GM19372 (cell line): ENCODE data around the gene FZD4.
A peak's percentile ranks its signal among the peaks of the same experiment; 100 is the strongest.
"Not testable (repeated sequence)": the region's sequence is repeated elsewhere in the genome, so short reads cannot be mapped to it uniquely, and the experiment has no call there.

Experiments
- ATAC-seq: cut with Tn5 transposase; IDR thresholded peaks from one replicate; pipeline ENCODE4 v1.9.1; 2021; ENCODE audit warnings: mild to moderate bottlenecking, low read depth, moderate library complexity; ENCODE audit not compliant: unreplicated experiment

FZD4 gene

DNA sequence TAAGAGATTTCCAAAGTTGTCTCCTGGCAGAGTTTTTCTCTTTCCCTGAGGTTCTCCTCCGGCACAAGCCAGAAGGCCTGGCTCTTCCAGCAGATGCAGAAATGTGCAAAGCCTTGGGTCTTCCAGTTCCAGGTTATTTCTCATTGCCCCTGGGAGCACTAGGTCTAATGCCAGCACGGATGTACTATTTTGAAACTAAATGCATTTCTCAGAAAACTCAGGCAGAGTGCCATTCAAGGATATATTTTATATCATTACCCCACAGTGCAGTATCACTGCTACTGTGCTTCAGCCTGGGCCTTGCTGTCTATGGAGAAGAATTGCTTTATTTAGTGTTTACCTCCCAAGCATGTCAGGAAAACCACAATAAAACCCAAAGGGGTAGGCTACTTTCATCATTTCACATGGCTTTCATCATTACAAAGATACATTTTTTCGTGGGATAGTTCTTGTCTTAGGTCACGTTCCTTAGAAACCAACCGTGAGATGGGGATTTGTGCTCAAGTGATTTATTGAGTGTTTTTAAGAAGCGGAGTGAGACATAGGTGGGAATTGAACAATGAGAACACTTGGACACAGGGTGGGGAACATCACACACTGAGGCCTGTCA, 22.4 kb upstream of the FZD4 start:
- ATAC-seq: no peak

DNA sequence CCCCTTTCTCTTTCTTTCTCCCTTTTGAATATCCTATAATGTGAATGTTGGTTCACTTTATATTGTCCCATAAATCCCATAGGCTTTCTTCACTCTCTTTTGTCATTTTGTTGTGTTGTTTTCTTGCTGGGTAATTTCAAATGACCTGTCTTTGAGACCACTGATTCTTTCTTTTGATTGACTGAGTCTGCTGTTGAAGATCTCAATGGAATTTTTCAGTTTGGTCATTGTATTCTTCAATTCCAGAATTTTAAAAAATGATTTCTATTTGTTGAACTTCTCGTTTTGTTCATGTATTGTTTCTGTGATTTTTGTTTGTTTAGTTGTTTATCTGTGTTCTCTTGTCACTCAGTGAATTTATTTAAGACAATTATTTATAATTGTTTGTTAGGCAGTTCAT, 17.5 kb upstream of the FZD4 start:
- no peak for ATAC-seq

DNA sequence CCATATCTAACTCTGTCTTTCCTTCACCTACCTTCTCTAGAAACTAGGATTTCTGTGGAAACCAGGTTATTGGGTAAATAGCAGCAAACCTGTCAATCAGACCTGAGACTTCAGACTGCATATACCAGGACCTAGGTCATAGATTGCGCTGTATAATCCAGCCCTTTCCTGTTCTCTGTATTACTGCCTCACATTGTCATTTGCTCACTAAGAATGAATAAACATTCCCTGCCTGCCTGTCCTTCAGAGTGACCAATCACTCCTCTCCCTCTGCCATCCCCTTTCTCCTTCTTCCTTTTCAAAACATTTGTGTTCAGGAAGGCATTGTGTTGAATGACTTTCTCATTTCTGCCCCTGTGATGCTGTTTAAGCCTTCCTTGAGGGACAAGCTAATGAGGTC, 14.1 kb upstream of the FZD4 start:
- no peak for ATAC-seq

DNA sequence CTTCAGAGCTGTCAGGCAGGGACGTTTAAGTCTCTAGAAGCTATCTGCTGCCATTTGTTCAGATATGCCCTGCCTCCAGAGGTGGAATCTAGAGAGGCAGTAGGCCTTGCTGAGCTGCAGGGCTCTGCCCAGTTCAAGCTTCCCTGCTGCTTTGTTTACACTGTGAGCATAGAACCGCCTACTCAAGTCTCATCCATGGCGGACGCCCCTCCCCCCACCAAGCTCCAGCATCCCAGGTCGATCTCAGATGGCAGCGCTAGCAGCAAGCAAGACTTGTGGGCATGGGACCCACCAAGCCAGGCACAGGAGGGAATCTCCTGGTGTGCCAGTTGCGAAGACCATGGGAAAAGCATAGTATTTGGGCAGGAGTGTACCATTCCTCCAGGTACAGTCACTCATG, 12.4 kb upstream of the FZD4 start:
- not testable (repeated sequence) for ATAC-seq

DNA sequence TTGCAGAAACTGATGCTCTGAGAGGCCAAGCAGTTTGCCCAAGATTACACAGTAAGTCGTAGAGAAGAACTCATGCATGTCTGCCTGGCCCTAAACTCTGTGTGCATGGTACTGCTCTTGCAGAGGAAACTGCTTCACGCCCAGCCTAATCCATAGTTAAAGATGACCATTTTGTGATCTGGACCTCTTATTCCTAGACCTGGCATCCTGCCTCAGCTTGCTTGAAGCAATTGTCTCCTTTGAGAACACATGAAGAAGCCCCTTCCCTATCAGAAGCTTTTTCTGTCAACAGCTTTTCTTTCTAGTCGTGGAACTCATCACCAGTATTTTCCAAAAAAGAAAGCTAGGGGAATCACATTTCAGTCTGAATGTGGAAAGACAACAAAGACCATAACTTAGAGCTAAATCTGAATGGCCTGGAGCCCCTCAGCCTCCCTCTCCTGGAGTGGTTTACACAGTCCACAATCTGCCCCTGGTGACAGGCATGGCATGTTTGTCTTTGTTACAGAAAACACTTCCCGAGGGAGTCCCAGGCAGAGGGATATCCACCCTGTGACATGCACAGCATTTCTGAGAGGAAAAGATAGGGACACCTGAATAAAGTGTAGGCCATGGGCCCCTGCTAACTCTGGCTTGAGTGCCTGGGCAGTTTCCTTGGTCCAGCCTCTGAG, 2.9 kb upstream of the FZD4 start:
- ATAC-seq: no peak

DNA sequence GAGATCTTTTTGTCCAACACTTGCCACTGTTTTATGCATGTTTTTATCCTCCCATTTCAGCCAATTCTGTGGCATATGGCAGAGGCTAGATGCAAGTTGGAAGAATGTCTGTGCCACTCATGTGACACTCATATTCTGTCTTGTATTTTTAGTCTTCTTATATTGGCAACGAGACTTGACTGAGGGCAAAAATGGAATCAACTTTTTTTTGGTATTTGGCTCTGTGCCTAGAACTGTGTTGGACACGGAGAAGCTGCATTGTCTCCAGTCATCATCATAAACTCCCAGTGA, 1.7 kb upstream of the FZD4 start:
- ATAC-seq: no peak

DNA sequence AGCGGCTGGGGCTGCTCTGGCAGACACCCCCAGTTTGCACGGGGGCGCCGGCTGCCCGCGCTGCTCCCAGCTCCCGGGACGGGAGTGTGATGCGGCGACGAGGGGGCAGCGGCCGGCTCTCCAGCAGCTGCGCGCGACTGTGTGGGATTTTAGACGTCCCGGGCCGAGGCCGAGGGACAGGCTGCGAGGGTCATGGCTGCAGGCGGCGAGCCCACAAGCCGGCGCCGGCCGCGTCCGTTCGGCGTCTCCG, 159 bp downstream of the FZD4 start:
- ATAC-seq: no peak

DNA sequence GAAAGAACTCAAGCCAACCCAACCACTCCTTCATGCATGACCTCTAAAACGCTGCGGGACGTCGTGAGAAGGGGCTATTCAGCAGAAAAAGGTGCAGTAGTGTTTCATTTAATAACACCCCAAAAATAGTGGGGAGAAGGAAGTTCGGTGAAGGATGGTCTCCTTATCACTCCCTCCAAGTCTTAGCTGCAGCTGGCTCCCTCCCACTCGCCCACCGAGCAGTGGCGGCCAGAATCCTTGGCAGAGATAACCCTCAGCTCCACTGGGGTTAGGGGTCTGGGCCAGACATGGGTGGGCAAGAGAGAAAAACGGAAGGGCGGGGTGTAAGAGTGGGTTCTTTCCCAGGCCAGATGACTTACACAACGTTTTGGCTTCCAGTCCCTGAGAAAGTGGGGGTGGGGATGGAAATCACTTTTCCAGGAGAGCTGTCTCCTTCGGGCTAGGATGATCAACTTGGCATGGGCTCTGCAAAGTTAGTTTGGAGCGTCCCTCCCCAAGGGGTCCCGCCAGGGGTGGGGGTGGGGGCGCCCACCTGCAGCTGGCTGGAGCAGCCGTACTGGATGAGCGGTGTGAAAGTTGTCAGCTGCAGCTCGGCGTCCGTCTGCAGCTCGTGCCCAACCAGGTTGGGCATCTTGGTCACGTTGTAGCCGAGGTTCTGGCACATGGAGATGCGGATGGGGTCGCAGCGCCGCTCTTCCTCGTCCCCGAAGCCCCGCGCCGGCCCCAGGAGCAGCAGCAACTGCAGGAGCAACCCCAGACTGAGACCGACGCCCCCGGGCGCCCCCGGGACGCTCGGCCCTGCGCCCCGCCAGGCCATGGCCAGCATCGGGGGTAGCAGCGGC, 705 bp downstream of the FZD4 start:
- peak; percentile 9 for ATAC-seq

DNA sequence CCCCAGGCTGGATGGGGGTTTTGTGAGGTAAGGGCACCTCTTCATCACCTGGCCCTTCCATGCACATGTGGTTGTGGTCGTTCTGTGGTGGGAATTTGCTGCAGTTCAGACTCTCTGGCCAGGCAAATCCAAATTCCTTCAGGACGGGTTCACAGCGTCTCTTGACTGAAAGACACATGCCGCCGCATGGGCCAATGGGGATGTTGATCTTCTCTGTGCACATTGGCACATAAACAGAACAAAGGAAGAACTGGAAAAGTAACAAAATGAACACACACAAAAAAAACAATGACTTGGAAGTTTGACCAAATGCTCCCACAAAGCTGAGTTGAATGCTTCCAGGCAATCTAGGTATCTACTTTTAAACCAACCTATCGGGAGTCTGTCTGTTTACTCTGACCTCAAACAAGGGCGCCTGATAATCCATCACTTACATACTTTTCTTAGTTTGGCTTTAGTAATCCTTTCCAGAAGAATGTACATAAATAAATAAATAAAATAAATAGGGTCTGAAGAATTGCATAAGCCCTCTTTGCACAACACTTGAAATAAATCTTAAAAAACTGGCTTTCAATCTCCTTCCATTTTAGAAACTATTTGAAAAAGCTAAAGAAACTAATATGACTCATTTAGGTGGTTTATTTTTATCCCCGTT, 2.8 kb downstream of the FZD4 start:
- no peak for ATAC-seq

DNA sequence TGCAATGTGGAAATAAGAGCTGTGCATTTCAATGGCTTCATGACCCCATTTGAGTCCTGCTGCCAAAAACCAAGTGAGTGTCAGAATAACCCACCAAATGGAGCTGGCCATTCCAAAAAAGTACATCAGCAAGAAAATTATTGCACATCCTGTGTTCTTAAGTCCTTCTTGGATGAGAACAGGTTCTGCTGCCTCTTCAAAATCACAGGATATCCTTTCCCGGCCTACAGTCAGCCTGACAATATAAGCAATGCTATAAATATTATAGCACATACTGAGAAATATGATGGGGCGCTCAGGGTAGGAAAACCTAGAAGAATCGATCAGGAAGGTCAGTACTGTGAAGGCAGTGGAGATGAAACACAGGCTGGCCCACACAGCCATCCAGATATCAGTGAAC, 3.5 kb downstream of the FZD4 start:
- ATAC-seq: no peak

DNA sequence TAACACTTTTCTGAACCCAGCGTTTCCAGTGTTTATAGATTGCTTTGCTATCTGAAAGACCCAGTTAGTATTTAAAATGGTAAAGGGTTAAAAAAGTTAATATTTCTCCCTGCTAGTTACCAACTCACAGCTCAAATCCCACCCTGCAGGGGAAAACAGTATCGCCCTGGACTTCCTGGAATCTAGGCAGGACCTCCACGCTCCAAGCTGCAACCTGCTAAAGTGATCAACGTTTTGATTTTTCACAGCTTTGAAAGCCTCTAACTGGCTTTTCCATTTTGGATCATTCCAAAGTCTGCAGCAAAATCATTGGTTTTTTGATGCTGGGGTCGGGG, 4.6 kb downstream of the FZD4 start:
- no peak for ATAC-seq

DNA sequence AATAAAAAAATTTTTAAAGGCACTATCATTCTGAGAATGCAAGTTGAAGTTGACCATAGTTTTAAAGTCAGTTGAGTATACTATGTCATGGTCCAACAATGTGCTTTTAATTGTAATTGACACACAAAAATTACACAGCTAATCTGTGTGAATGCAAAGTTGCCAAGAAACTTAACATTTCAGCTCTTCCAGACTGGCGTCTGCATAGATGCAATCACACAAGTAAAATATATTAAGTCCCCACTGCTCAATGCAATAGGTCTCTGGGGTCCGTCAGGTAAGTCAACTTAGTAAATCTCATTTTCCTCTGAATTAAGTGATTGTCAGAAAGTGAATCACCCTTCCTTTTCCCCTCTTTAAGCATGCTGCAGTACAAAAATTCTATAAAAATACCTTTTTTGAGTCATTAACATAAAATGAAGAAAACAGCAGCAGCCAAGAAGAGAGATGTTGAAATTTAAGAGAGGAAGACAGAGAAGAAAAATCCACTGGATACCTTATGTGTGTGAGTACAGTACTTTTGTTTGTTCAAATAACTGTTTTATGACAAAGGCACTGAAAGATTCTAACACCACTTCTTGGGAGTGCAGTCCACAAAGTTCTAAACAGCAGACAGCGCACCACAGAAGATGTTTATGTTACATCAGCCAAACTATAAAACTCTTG, 5.1 kb downstream of the FZD4 start:
- ATAC-seq: no peak

DNA sequence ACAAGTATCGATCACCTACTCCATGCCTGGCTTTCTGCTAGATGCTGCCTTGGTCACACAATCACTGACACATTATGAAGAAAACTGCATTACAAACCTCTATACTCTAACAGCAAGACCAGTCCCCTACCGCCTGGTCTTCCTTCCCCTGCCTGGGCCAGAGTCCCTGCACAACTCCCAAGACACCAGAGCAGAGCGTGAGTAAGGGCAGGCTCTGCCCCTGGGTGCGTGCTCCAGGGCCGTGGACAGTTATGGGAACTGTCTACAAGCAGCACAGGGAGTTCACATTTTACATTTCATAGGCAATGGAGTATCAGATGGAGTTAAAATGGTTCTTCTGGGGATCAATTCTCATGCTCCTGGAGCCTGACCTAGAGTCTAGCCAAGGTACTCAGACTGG, 6.5 kb downstream of the FZD4 start:
- ATAC-seq: no peak

DNA sequence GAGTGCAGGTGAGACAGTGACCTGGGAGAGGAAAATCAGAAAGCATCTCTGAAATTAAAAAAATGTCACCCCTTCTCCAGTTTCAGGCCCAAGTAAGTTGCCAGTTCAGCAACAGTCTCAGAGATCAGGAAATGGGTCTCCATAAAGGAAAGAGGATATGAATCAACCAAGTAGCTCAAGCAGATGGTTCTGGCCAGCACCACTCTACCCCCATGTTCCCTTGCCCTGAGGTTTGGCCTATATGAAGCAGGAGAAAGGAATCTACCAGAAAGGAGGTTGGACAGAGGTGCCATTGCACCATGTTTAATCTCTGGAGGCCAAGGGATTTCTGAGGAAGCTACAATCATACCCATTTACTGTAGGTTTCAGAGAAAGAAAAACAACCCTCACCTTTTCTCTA, 7.7 kb downstream of the FZD4 start:
- no peak for ATAC-seq

DNA sequence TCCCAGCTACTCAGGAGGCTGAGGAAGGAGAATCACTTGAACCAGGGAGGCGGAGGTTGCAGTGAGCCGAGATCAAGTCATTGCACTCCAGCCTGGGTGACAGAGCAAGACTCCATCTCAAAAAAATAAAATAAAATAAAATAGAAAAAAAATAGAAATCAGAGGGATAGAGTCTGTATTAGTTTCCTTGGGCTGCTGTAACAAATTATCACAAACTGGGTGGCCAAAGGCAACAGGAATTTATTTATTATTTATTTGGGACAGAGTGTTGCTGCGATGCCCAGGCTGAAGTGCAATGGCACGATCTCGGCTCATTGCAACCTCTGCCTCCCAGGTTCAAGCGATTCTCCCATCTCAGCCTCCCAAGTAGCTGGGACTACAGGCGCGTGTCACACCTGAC, 11.7 kb downstream of the FZD4 start:
- not testable (repeated sequence) for ATAC-seq

DNA sequence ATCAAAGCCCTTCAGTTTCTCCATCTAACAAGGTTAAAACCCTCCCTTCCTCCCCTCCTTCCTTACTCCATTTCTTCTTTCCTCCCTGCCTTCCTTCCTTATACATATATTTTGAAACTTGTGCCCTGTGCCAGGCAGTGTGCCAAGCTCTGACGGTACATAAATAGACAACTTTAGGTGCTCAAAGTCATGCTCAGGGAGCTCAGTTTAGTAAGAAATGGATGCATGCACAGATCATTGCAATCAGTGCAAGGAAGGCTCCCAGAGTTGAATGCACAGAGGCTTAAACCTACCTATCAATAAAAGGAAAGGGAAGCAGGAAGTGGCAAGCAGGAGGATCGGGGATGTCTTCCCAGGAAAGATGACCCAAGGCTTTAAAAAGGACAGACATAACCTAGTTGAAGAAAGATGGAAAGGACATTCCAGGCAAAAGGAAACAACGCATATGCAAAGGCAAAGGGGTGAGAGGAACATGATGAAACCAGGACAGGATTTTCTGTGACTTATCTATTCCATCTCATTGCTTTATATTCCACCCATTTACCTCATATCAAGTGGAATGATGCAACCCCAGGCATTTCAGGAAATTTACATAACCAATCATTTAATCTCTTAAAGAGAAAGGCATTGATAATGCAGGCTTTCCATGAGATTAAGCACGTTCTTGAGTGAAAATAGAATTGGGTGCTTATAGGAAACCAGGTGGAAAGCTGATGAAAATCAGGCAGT, 13.2 kb downstream of the FZD4 start:
- no peak for ATAC-seq

DNA sequence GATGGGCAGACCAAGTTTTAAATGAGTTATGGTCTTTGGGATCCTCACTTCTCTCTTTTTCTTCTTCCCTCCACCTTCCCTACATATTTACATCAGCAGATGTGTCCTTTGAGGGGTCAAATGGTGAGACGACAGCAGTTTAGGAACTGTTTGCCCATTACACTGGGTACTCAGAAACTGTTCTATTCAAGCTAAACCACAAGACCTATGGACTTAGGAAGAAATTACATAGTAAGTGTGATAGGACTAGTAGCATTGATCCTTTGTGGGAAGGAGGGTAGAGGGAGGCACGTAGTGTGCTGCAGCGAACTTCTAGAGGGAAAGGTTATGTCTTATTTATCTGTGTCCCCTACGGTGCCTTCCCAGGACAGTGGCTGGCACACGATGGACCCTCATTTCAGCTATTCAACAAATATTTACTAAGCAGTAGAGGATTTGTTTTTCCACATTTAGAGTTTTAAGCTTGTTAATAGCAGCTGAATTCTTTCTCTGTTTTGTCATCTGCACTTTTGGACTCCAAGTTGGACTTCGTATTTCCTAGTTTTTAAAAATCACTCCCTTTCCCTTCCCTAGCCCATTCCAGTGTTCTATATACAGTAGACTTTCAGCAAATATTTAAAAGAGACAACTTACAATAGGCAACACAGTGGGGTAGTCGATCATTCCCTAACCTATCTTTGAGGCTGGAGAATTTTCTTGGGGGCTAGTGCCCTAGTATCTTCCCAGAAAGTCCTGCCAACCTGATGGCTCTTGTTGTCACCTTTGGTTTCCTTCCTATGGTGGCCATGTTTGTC, 13.9 kb downstream of the FZD4 start:
- ATAC-seq: no peak

DNA sequence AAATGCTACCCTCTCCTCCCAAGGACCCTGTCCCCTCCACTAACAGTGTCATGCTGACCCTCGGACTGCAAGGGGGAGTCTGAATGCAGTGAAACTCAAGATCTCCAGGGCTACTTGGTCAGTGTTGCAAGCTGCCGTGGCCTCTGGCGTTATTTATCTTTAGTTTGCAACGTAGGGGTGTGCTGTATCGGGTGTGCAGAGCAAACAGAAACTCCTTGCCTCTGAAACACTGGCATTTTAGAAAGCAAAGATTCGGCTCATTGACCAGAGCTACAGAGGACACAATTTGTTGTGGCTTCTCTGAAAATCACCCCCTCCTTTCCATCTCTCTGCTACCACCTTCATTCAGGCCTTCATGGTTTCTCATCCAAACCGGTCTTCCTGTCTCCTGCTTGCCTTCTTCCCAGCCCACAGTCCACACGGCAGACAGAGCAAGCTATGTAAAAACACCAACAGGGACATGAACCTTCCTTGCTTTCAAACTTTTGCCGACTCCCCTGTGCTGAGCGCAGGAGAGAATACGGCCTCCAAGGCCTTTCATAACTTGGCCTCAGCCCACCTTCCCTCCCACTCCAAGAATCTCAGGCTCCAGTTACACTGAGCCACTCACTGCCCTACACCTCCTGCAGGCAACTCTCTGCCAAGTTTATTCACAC, 14.9 kb downstream of the FZD4 start:
- no peak for ATAC-seq
